RWPE1 (cell line): ENCODE measurements around the gene CDK19.

Experiments
- CTCF ChIA-PET: fragments of 350-600 bp; sonication (Branson Sonifier 250); formaldehyde crosslinking; extraction: SDS; loops from one replicate; lab custom pipeline; 2021; lab: Yijun Ruan, JAX
- POLR2A ChIA-PET: fragments of 400-600 bp; formaldehyde crosslinking; extraction: SDS; loops from one replicate; lab custom pipeline; 2020; ENCODE audit warnings: antibody characterized with exemption; ENCODE audit not compliant: low non-redundant PET; lab: Yijun Ruan, JAX
- DNase-seq: peaks from one replicate; pipeline ENCODE4 v3.0.0; 2012; ENCODE audit warnings: low spot score
- H3K27ac ChIP-seq: fragments of 450-650 bp; 2 replicates; pipeline ENCODE4 v1.5.1; 2017
- CTCF ChIP-seq: fragments of 450-650 bp; conservative IDR thresholded peaks from 2 replicates; pipeline ENCODE4 v1.5.1; 2017; ENCODE audit warnings: low read depth, mild to moderate bottlenecking

CDK19 gene

GRCh38 chr6:110703906-110704594 is 111.2 kb downstream of the CDK19 start:
- ChIA-PET CTCF (no interaction called here), POLR2A (no interaction called here)
- no peak for DNase-seq
- TF ChIP-seq CTCF: no peak
- H3K27ac ChIP-seq: no peak overlapping the region

GRCh38 chr6:110703010-110703905 is 112.0 kb downstream of the CDK19 start:
- CTCF ChIA-PET: interaction anchor here (0.7 kb wide), 1 partner anchor 1219 kb away, joined by 7 read pairs; no protein-coding TSS in a partner anchor
- no peak for DNase-seq

GRCh38 chr6:110699780-110700179 is 115.5 kb downstream of the CDK19 start:
- no peak for DNase-seq
- ChIA-PET CTCF (interaction anchor here (0.5 to 1.5 kb wide), 2 partner anchors 18 to 94 kb away, joined by 3 to 5 read pairs; no protein-coding TSS in a partner anchor), POLR2A (no interaction called here)
- no peak for TF ChIP-seq CTCF
- H3K27ac ChIP-seq: peak overlapping the region; percentile 89

More at GRCh38 chr6:110703010-110703905, 112.0 kb downstream of the CDK19 start:
- H3K27ac ChIP-seq: no peak overlapping the region
- no peak for TF ChIP-seq CTCF
- POLR2A ChIA-PET: no interaction called here

- no peak overlapping the region for H3K27ac ChIP-seq
- TF ChIP-seq CTCF: no peak
- ChIA-PET POLR2A (no interaction called here), CTCF (interaction anchor here (1.1 kb wide), 1 partner anchor 13 kb away, joined by 3 read pairs; no protein-coding TSS in a partner anchor)
- DNase-seq: no peak
Observed at GRCh38 chr6:110693994-110694393, 121.3 kb downstream of the CDK19 start.

GRCh38 chr6:110693296-110693695 is 122.0 kb downstream of the CDK19 start:
- no peak for TF ChIP-seq CTCF
- DNase-seq: no peak
- H3K27ac ChIP-seq: no peak overlapping the region
- POLR2A ChIA-PET: no interaction called here
- CTCF ChIA-PET: interaction anchor here (1.1 to 1.9 kb wide), 2 partner anchors 11 to 14 kb away, joined by 3 to 7 read pairs; no protein-coding TSS in a partner anchor

GRCh38 chr6:110690916-110691315 is 124.4 kb downstream of the CDK19 start:
- POLR2A ChIA-PET: no interaction called here
- TF ChIP-seq CTCF: no peak
- no peak overlapping the region for H3K27ac ChIP-seq
- no peak for DNase-seq
- CTCF ChIA-PET: no interaction called here
